ENCODE data around the gene NKX1-2.
A peak's percentile ranks its signal among the peaks of the same experiment; 100 is the strongest.

The NKX1-2 gene

DNA sequence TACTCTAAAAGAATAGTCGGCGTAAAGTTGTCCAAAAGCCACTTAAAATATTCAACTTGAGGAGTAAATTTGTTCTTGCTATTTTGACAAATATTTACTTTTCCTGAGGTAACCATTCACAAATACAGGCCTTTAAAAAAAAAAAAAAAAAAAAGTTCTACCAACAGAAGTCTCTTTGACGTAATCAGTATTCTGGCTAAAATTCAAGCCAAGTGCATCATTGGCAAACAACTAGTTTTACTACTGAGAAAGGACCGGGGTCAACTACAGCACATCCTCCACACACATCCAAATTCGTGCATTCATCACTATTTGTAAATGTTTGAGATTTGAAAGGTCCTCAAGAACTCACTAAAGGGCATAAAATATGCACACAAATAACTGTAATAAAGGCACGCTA, 33.1 kb downstream of the NKX1-2 start:
- H3K4me3 ChIP-seq (ENCODE audit: low read depth, low read length) = no peak overlapping the region
- TF ChIP-seq, protein P1, sequence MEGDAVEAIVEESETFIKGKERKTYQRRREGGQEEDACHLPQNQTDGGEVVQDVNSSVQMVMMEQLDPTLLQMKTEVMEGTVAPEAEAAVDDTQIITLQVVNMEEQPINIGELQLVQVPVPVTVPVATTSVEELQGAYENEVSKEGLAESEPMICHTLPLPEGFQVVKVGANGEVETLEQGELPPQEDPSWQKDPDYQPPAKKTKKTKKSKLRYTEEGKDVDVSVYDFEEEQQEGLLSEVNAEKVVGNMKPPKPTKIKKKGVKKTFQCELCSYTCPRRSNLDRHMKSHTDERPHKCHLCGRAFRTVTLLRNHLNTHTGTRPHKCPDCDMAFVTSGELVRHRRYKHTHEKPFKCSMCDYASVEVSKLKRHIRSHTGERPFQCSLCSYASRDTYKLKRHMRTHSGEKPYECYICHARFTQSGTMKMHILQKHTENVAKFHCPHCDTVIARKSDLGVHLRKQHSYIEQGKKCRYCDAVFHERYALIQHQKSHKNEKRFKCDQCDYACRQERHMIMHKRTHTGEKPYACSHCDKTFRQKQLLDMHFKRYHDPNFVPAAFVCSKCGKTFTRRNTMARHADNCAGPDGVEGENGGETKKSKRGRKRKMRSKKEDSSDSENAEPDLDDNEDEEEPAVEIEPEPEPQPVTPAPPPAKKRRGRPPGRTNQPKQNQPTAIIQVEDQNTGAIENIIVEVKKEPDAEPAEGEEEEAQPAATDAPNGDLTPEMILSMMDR (IDR thresholded peaks at IDR 0.05; ENCODE audit: borderline replicate concordance, insufficient read depth, low read depth, low read length) = no peak

DNA sequence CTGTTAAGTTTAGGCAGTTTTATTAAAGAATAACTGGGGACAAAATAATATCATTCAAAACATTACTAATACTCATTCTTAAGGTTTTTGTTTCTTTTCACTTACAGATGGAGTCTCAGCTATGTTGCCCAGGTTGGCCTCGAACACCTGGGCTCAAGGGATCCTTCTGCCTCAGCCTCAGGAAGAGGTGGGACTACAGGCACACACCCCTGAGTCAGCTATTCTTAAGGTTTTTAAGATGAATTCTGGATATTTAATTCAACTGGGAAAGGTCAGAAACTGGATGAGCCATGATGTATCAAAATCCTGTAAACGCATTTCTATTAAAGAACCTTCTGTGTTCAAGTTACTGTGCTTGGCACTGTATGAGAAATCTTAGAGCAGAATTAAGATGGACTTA, 34.6 kb downstream of the NKX1-2 start:
- TF ChIP-seq, protein P1 (IDR thresholded peaks at IDR 0.05; ENCODE audit: borderline replicate concordance, insufficient read depth, low read depth, low read length) = no peak

DNA sequence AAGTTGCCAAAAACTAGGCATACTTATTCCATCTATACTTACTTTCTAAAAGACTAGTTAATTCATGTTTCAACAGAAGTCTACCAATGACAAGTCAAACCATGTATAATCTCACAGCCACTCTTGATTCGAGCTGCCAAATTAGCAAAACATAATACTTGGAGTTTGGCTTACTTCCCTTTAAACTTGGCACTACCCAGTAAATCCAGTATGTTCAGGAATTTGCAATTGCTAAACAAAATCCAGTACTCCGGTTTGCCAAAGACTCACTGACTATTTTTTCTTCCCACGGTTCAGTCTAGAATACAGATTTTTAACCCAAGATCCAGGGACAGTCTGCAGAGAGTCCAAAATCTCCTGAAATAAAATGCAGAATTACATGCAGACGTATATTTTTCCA, 35.8 kb downstream of the NKX1-2 start:
- no peak overlapping the region for H3K4me3 ChIP-seq (ENCODE audit: low read depth, low read length)
- TF ChIP-seq, protein P1 (IDR thresholded peaks at IDR 0.05; ENCODE audit: borderline replicate concordance, insufficient read depth, low read depth, low read length) = no peak

More for the DNA sequence above, 34.6 kb downstream of the NKX1-2 start:
- no peak overlapping the region for H3K4me3 ChIP-seq (ENCODE audit: low read depth, low read length)

DNA sequence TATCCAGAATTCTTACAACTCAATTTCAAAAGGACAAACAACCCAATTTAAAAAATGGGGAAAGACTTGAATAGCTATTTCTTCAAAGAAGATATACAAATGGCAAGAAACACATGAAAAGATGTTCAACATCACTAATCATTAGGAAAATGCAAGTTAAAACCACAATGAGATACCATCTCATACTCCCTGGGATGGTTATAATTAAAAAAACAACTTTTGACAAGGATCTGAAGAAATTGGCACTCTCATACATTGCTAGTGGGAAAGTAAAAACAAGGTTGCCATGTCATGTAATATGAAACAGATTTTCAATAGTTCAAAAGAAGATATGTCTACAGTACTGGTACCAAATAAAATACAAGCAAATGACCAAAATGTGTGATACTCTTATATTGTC, 40.1 kb downstream of the NKX1-2 start:
- TF ChIP-seq, protein P1 (IDR thresholded peaks at IDR 0.05; ENCODE audit: borderline replicate concordance, insufficient read depth, low read depth, low read length) = no peak
- no peak overlapping the region for H3K4me3 ChIP-seq (ENCODE audit: low read depth, low read length)

DNA sequence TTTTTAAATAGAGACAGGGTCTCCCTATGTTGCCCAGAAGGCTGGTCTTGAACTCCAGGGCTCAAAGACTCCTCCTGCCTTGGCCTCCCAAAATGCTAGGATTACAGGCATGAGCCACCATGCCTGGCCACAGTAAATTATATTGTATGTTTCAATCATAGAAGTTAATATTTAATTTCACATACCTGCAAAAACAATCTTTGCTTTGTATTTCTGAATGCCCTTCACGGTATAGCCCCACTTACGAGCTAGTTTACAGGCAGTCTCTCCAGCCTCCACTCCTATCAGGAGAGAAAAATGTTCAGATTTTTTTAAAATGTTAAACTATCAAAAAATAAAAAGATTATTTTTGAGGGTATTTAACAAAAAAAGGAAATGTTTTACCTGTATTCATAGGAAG, 41.5 kb downstream of the NKX1-2 start:
- H3K4me3 ChIP-seq (ENCODE audit: low read depth, low read length) = no peak overlapping the region
- TF ChIP-seq, protein P1 (IDR thresholded peaks at IDR 0.05; ENCODE audit: borderline replicate concordance, insufficient read depth, low read depth, low read length) = no peak

DNA sequence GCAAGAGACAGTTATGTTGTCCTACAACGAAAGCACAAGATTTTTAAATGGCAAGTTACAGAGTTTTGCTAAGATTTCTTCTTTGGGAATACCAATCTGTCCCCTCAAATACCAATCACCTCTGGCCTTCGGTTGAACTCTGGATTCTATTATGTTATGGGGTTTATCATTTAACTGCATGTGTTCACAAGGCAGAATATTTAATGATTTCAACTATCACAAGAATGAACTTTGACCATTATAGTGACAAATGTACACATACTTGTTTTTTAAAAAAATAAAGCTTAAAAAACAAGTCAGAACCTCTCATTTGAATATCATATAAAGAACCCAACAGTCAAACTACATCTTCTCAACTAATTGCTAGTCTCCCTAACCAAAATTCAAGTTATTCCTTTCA, 42.4 kb downstream of the NKX1-2 start:
- TF ChIP-seq, protein P1 (IDR thresholded peaks at IDR 0.05; ENCODE audit: borderline replicate concordance, insufficient read depth, low read depth, low read length) = no peak
- H3K4me3 ChIP-seq (ENCODE audit: low read depth, low read length) = no peak overlapping the region

DNA sequence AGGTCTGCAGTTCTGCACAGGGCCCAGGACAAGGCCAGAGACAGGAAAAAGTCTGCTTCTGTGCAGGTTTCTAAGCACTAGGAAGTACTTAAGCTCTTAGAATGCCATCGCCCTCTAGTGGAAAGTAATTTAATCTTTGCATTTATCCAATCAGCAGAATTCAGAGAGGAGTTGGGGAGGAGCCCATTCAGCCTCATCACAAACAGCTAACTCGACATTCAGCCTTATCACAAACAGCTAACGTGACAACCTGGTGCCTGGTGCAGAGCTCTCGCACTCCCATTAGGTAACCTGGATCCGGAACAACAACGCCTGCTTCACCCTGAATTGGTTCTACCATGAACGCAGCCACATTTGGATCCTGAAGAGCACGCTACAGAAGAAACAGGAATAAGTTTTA, 46.3 kb downstream of the NKX1-2 start:
- TF ChIP-seq, protein P1 (IDR thresholded peaks at IDR 0.05; ENCODE audit: borderline replicate concordance, insufficient read depth, low read depth, low read length) = peak; percentile 59
- H3K4me3 ChIP-seq (ENCODE audit: low read depth, low read length) = no peak overlapping the region
